PC-9 (cell line): Measurements from ENCODE around the gene MYO1B. TPM values are rescaled to one million over a fixed set of nuclear protein-coding genes. Genes with fewer than 3 reads are reported as not detected.

ENCODE experiments used
- BruUV-seq: library from RNA; stranded (reverse); fragments of 400-500 nt; replicated peaks from 2 replicates; lab custom pipeline; 2021; lab: Mats Ljungman, UMichigan
- CTCF ChIA-PET: fragments of 300-600 bp; sonication (Branson Sonifier 250); formaldehyde crosslinking; loops from one replicate; lab custom pipeline; 2022; ENCODE audit warnings: antibody characterized with exemption; lab: Charles Lee
- POLR2A ChIA-PET: fragments of 300-600 bp; sonication (Branson Sonifier 250); formaldehyde crosslinking; loops from one replicate; lab custom pipeline; 2022; ENCODE audit warnings: antibody characterized with exemption; ENCODE audit not compliant: unreplicated experiment; lab: Charles Lee
- DNase-seq, 2 experiments: peaks; one replicate each; pipeline versions ENCODE4 v3.0.0 to v3.0.0-alpha.2; 2015 to 2022; ENCODE audit warnings: mixed read lengths in 1 of 2
- H2AFZ ChIP-seq: fragments of 200-600 bp; sonication (generic); 2 replicates; pipeline ENCODE4 v1.8.1; 2017; ENCODE audit warnings: antibody characterized with exemption
- H3F3A ChIP-seq: fragments of 200-600 bp; sonication (generic); 2 replicates; pipeline ENCODE4 v1.8.1; 2017; ENCODE audit warnings: antibody characterized with exemption, mild to moderate bottlenecking, low read depth; ENCODE audit not compliant: insufficient read depth
- H3K27ac ChIP-seq: fragments of 200-600 bp; sonication (generic); 2 replicates; pipeline ENCODE4 v1.6.1; 2016; ENCODE audit warnings: mixed run types
- H3K27me3 ChIP-seq: fragments of 200-600 bp; sonication (generic); 2 replicates; pipeline ENCODE4 v1.6.1; 2016; ENCODE audit warnings: low read depth, mixed run types; ENCODE audit not compliant: insufficient read depth
- H3K36me3 ChIP-seq: fragments of 200-600 bp; sonication (generic); 2 replicates; pipeline ENCODE4 v1.6.1; 2016; ENCODE audit warnings: low read depth, mixed run types
- H3K4me1 ChIP-seq: fragments of 200-600 bp; sonication (generic); replicated peaks from 2 replicates; pipeline ENCODE4 v1.6.1; 2016; ENCODE audit warnings: mixed run types; ENCODE audit not compliant: insufficient read depth
- H3K4me2 ChIP-seq: fragments of 200-600 bp; sonication (generic); 2 replicates; pipeline ENCODE4 v1.6.1; 2017; ENCODE audit warnings: mixed run types
- H3K4me3 ChIP-seq: fragments of 200-600 bp; sonication (generic); 2 replicates; pipeline ENCODE4 v1.6.1; 2016; ENCODE audit warnings: mixed run types
- H3K79me2 ChIP-seq: fragments of 200-600 bp; sonication (generic); 2 replicates; pipeline ENCODE4 v1.6.1; 2017; ENCODE audit warnings: low read depth, mixed run types
- H3K9me2 ChIP-seq: fragments of 200-600 bp; sonication (generic); 2 replicates; pipeline ENCODE4 v1.8.1; 2017; ENCODE audit warnings: mild to moderate bottlenecking; ENCODE audit not compliant: insufficient read depth
- H3K9me3 ChIP-seq: fragments of 200-600 bp; sonication (generic); 2 replicates; pipeline ENCODE4 v1.8.1; 2016; ENCODE audit warnings: low read depth; ENCODE audit not compliant: insufficient read depth
- H4K20me1 ChIP-seq: fragments of 200-600 bp; sonication (generic); 2 replicates; pipeline ENCODE4 v1.8.1; 2017; ENCODE audit not compliant: insufficient read depth
- EZH2 ChIP-seq: fragments of 200-600 bp; sonication (generic); IDR thresholded peaks from 2 replicates; pipeline ENCODE4 v1.8.0; 2017; ENCODE audit warnings: antibody characterized with exemption, low read depth
- intact Hi-C: fragments of 100-400 bp; cut with micrococcal nuclease; formaldehyde crosslinking; loops from one replicate; pipeline ENCODE4 v1.10.0; 2022; ENCODE audit not compliant: unreplicated experiment
- total RNA-seq: library from RNA; stranded (reverse); gene quantifications from 2 replicates; pipeline ENCODE4 v1.2.3, GENCODE V29; 2021
- TF ChIP-seq, protein P1 (sequence below): fragments of 200-600 bp; sonication (generic); conservative IDR thresholded peaks from 2 replicates; pipeline ENCODE4 v1.6.1; 2017; ENCODE audit warnings: mixed run types, antibody characterized with exemption, mild to moderate bottlenecking, moderate library complexity

MYO1B gene
- total RNA-seq, 1 experiment from 2014 or later = 55.0 TPM

DNA sequence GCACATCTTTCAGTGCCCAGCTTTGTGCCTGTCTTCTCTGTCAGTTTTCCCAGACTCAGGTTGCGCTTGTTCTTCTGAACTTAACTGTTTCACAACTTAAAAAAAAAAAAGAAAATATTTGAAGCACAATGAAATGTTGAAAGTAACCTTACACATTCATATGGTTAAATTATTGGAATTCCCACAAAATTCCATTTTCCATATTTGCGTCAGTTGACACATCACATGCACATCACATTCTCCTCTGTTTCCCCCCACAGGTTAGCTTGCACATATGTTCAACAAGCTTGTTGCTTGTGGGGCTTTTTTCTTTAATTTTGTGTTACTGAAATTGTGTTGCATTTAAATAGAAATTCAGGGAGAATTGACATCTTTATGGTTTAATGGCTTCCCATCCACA is 8.3 kb downstream of the MYO1B start:
- no peaks in the 10 kb centered on the region for H3K36me3 ChIP-seq
- H3K9me2 ChIP-seq = no peaks in the 10 kb centered on the region
- POLR2A ChIA-PET = no interaction called here
- H3K4me2 ChIP-seq = no peak overlapping the region
- no peak overlapping the region for H2AFZ ChIP-seq
- H3F3A ChIP-seq = no peaks in the 10 kb centered on the region
- no peak overlapping the region for H3K27ac ChIP-seq
- no peak overlapping the region for H3K4me3 ChIP-seq
- peaks cover 5% of the 10 kb centered on the region; the same call in 1 of the 2 replicates for H3K4me1 ChIP-seq
- H3K9me3 ChIP-seq = no peaks in the 10 kb centered on the region
- intact Hi-C loops = no loop called here
- H3K79me2 ChIP-seq = peaks cover 91% of the 10 kb centered on the region
- TF ChIP-seq, protein P1, sequence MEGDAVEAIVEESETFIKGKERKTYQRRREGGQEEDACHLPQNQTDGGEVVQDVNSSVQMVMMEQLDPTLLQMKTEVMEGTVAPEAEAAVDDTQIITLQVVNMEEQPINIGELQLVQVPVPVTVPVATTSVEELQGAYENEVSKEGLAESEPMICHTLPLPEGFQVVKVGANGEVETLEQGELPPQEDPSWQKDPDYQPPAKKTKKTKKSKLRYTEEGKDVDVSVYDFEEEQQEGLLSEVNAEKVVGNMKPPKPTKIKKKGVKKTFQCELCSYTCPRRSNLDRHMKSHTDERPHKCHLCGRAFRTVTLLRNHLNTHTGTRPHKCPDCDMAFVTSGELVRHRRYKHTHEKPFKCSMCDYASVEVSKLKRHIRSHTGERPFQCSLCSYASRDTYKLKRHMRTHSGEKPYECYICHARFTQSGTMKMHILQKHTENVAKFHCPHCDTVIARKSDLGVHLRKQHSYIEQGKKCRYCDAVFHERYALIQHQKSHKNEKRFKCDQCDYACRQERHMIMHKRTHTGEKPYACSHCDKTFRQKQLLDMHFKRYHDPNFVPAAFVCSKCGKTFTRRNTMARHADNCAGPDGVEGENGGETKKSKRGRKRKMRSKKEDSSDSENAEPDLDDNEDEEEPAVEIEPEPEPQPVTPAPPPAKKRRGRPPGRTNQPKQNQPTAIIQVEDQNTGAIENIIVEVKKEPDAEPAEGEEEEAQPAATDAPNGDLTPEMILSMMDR = no peak
- TF ChIP-seq EZH2 = no peak
- CTCF ChIA-PET = no interaction called here
- no peaks in the 10 kb centered on the region for H4K20me1 ChIP-seq
- H3K27me3 ChIP-seq = no peaks in the 10 kb centered on the region
- no TSS peak for BruUV-seq
- no peak for DNase-seq

GRCh38 chr2:191255271-191255670 is 10.1 kb downstream of the MYO1B start:
- no peaks in the 10 kb centered on the region for H3K36me3 ChIP-seq
- H3K79me2 ChIP-seq = peaks cover 87% of the 10 kb centered on the region
- peaks cover 3% of the 10 kb centered on the region; the same call in 1 of the 2 replicates for H3K4me1 ChIP-seq
- no peaks in the 10 kb centered on the region for H3K9me2 ChIP-seq
- POLR2A ChIA-PET = no interaction called here
- no peak overlapping the region for H3K27ac ChIP-seq
- no peaks in the 10 kb centered on the region for H3F3A ChIP-seq
- no peaks in the 10 kb centered on the region for H4K20me1 ChIP-seq
- BruUV-seq = no TSS peak
- intact Hi-C loops = no loop called here
- H3K9me3 ChIP-seq = no peaks in the 10 kb centered on the region
- TF ChIP-seq EZH2 = no peak
- TF ChIP-seq, protein P1 = no peak
- no peak overlapping the region for H3K4me3 ChIP-seq
- no peak overlapping the region for H3K4me2 ChIP-seq
- H2AFZ ChIP-seq = no peak overlapping the region
- CTCF ChIA-PET = no interaction called here
- no peak for DNase-seq
- H3K27me3 ChIP-seq = no peaks in the 10 kb centered on the region

DNA sequence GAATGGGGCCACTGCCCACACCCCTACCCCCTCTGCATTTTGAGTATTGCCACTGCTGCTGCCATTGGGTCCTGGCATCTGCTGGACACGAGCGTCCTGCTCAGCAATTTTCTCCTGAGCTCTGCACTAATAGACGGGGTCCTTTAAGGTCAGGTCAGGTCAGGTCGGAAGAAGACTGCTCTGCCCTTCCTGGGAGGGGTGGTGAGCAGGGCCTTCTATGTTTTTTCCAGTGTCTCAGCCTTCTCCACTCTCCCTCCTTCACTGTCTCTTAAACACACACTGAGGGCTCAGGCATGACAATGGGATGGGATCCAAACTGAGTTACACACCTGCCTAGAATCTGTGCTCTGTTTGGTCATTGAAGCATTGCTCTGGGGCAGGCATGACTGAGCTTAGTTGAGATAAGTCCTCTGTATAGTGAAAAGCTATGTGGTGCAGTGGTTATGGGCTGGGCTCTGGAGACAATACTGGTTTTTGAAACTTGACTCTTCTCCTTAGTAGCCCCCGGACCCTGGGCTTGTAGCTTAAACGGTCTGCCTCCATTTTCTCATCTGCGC is 10.6 kb downstream of the MYO1B start:
- no peaks in the 10 kb centered on the region for H3K9me2 ChIP-seq
- no peaks in the 10 kb centered on the region for H3K27me3 ChIP-seq
- CTCF ChIA-PET = no interaction called here
- POLR2A ChIA-PET = no interaction called here
- H3K79me2 ChIP-seq = peaks cover 82% of the 10 kb centered on the region
- H3K27ac ChIP-seq = no peak overlapping the region
- H3K9me3 ChIP-seq = no peaks in the 10 kb centered on the region
- TF ChIP-seq EZH2 = no peak
- TF ChIP-seq, protein P1 = no peak
- intact Hi-C loops = no loop called here
- no peak for DNase-seq
- no peaks in the 10 kb centered on the region for H3K4me1 ChIP-seq
- no peaks in the 10 kb centered on the region for H4K20me1 ChIP-seq
- BruUV-seq = no TSS peak
- no peaks in the 10 kb centered on the region for H3K36me3 ChIP-seq
- no peak overlapping the region for H3K4me3 ChIP-seq
- H3F3A ChIP-seq = no peaks in the 10 kb centered on the region
- H2AFZ ChIP-seq = no peak overlapping the region
- no peak overlapping the region for H3K4me2 ChIP-seq
